ENCODE measurements around the gene DDX10. TPM values are rescaled to one million over a fixed set of nuclear protein-coding genes. Genes with fewer than 3 reads are reported as not detected.
A peak's percentile ranks its signal among the peaks of the same experiment; 100 is the strongest.

The DDX10 gene
- total and polyA plus RNA-seq, 8 donors, result 11.6 to 22.6 (median 17.6) TPM

DNA sequence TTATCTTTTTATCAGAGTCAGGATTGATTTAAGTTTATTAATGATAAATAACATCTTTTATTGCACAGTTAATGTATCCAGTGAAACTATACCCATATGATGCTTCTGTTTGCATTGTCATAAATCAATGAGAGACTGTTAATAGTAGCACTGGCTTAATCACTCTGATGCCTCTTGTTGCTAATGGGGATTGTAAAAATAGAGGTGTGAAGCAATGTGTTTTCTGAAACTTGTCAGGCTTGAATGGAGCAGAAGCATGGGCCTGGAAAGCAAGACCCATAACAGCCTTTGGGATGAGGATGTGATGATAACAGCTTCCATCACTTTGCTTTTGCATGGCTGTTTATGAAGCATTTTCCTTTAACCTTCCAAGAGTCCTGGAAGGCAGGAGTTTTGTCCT is 319.7 kb downstream of the DDX10 start:
- Histone ChIP-seq H3K27me3 (no peaks in the 10 kb centered on the region), H3K4me3 (no peak overlapping the region), H3K36me3 (no peaks in the 10 kb centered on the region), H3K27ac (no peak overlapping the region), H3K9me3 (peaks cover 0 to 10% (median 0%) of the 10 kb centered on the region in 4 donors), H3K4me1 (no peaks in the 10 kb centered on the region)
- intact Hi-C loops (cut with DNase I; ENCODE audit: low total_unique reads), result no loop called here
- DNase-seq, result no peak
- TF ChIP-seq EP300 (IDR thresholded peaks at IDR 0.05), result no peak
- TF ChIP-seq CTCF (IDR thresholded peaks at IDR 0.05), result no peak
- no peak for TF ChIP-seq POLR2AphosphoS5 (IDR thresholded peaks at IDR 0.05)
- no peak for TF ChIP-seq POLR2A (IDR thresholded peaks at IDR 0.05)

GRCh38 chr11:108985236-108985944 is 320.5 kb downstream of the DDX10 start:
- Histone ChIP-seq H3K36me3 (no peaks in the 10 kb centered on the region), H3K27me3 (no peaks in the 10 kb centered on the region), H3K27ac (no peak overlapping the region), H3K4me1 (no peaks in the 10 kb centered on the region), H3K9me3 (peaks cover 0 to 12% (median 0%) of the 10 kb centered on the region in 4 donors), H3K4me3 (no peak overlapping the region)
- intact Hi-C loops (cut with DNase I; ENCODE audit: low total_unique reads), result no loop called here
- peak in 1 of 2 donors; percentile 5 for DNase-seq
- TF ChIP-seq CTCF (IDR thresholded peaks at IDR 0.05) (no peak), POLR2AphosphoS5 (IDR thresholded peaks at IDR 0.05) (no peak), POLR2A (IDR thresholded peaks at IDR 0.05) (no peak), EP300 (IDR thresholded peaks at IDR 0.05) (no peak)
- 68 to 77% (median 74%) methylated on average over 3 of the region's 3 CpGs for WGBS, 5 donors

- peaks cover 0 to 13% (median 0%) of the 10 kb centered on the region in 4 donors for H3K9me3 ChIP-seq
- H3K27me3 ChIP-seq, result no peaks in the 10 kb centered on the region
- intact Hi-C loops (cut with DNase I; ENCODE audit: low total_unique reads), result no loop called here
- H3K36me3 ChIP-seq, result no peaks in the 10 kb centered on the region
- WGBS, 5 donors, result 70 to 94% (median 90%) methylated on average over 1 of the region's 1 CpG; no CpG with 5 or more reads in 1 of the 5 donors
- no peaks in the 10 kb centered on the region for H3K4me1 ChIP-seq
- H3K27ac ChIP-seq, result no peak overlapping the region
- no peak for TF ChIP-seq EP300 (IDR thresholded peaks at IDR 0.05)
- no peak for TF ChIP-seq POLR2A (IDR thresholded peaks at IDR 0.05)
- no peak for TF ChIP-seq CTCF (IDR thresholded peaks at IDR 0.05)
- TF ChIP-seq POLR2AphosphoS5 (IDR thresholded peaks at IDR 0.05), result no peak
- no peak overlapping the region for H3K4me3 ChIP-seq
- DNase-seq, result no peak
Measured at GRCh38 chr11:108985945-108986279, 321.0 kb downstream of the DDX10 start.

Other genes starting within 250 kb of the DDX10 start
- gene C11orf65, start 197.5 kb upstream of the DDX10 start, total RNA-seq, result 1 to 10 TPM in 1 of 5 donors, not detected in 4; 5.0 TPM
- gene C11orf65, start 197.5 kb upstream of the DDX10 start, polyA plus RNA-seq, result 1 to 10 TPM in 1 of 3 donors, under 1 TPM in 1, not detected in 1; 0.33 to 1.1 TPM
- gene POGLUT3, start 166.7 kb upstream of the DDX10 start, total RNA-seq, result 10 to 100 TPM; 12.5 to 43.7 (median 23.9) TPM
- gene POGLUT3, start 166.7 kb upstream of the DDX10 start, polyA plus RNA-seq, result 1 to 10 TPM; 5.7 to 8.5 (median 6.1) TPM
- gene EXPH5, start 71.3 kb upstream of the DDX10 start, total RNA-seq, result 10 to 100 TPM; 11.6 to 23.7 (median 14.0) TPM
- gene EXPH5, start 71.3 kb upstream of the DDX10 start, polyA plus RNA-seq, result 1 to 10 TPM in 1 of 3 donors, under 1 TPM in 2; 0.75 to 2.8 (median 0.92) TPM